Epithelial cell of prostate (primary cell): ENCODE data around the gene SPDYE3.
"Not testable (repeated sequence)": the region's sequence is repeated elsewhere in the genome, so short reads cannot be mapped to it uniquely, and the experiment has no call there.

Experiments used
- DNase-seq: peaks from one replicate; pipeline ENCODE4 v3.0.0-alpha.2; 2011; ENCODE audit warnings: low read depth, low spot score
- H3K27ac ChIP-seq: fragments of 450-650 bp; 2 replicates; pipeline ENCODE4 v1.5.1; 2017; ENCODE audit warnings: mild to moderate bottlenecking

Gene SPDYE3

GRCh38 chr7:100348805-100349204 lies 41.3 kb downstream of the SPDYE3 start:
- no peak overlapping the region for H3K27ac ChIP-seq
- no peak for DNase-seq

GRCh38 chr7:100349757-100350156 lies 42.3 kb downstream of the SPDYE3 start:
- no peak for DNase-seq
- H3K27ac ChIP-seq, result no peak overlapping the region

GRCh38 chr7:100351657-100352058 lies 44.2 kb downstream of the SPDYE3 start:
- no peak for DNase-seq
- no peak overlapping the region for H3K27ac ChIP-seq

- not testable (repeated sequence) for DNase-seq
Measured at GRCh38 chr7:100352230-100352781, 44.8 kb downstream of the SPDYE3 start.

GRCh38 chr7:100352984-100353684 lies 45.6 kb downstream of the SPDYE3 start:
- DNase-seq, result no peak
- H3K27ac ChIP-seq, result no peak overlapping the region

More at GRCh38 chr7:100352230-100352781, 44.8 kb downstream of the SPDYE3 start:
- H3K27ac ChIP-seq, result not testable (repeated sequence)

GRCh38 chr7:100353685-100354330 lies 46.3 kb downstream of the SPDYE3 start:
- no peak for DNase-seq
- no peak overlapping the region for H3K27ac ChIP-seq

GRCh38 chr7:100356416-100357068 lies 49.0 kb downstream of the SPDYE3 start:
- no peak overlapping the region for H3K27ac ChIP-seq

GRCh38 chr7:100357131-100357561 lies 49.6 kb downstream of the SPDYE3 start:
- no peak overlapping the region for H3K27ac ChIP-seq
- DNase-seq, result no peak

More at GRCh38 chr7:100356416-100357068, 49.0 kb downstream of the SPDYE3 start:
- no peak for DNase-seq

- DNase-seq, result no peak
- no peak within 1 kb of the TSS for H3K27ac ChIP-seq
Measured at GRCh38 chr7:100358027-100358856, 50.7 kb downstream of the SPDYE3 start, which contains the start of gene PILRB. TSS of gene PILRB (plus strand) at chr7:100358117. CDS start at chr7:100358303, 186 bp downstream.

- DNase-seq, result no peak
- H3K27ac ChIP-seq, result no peak overlapping the region
Measured at GRCh38 chr7:100358857-100359212, 51.3 kb downstream of the SPDYE3 start.

- DNase-seq, result no peak
Measured at GRCh38 chr7:100360135-100360854, 52.8 kb downstream of the SPDYE3 start.

GRCh38 chr7:100363098-100363497 lies 55.6 kb downstream of the SPDYE3 start:
- DNase-seq, result no peak
- no peak overlapping the region for H3K27ac ChIP-seq

More at GRCh38 chr7:100360135-100360854, 52.8 kb downstream of the SPDYE3 start:
- no peak overlapping the region for H3K27ac ChIP-seq

- DNase-seq, H3K27ac ChIP-seq: not testable (repeated sequence)
Measured at GRCh38 chr7:100363797-100364196, 56.3 kb downstream of the SPDYE3 start.

- DNase-seq, result no peak
- H3K27ac ChIP-seq, result no peak overlapping the region
Measured at GRCh38 chr7:100364480-100364879, 57.0 kb downstream of the SPDYE3 start.

- not testable (repeated sequence) for H3K27ac ChIP-seq, DNase-seq
Measured at GRCh38 chr7:100365998-100366367, 58.5 kb downstream of the SPDYE3 start.

GRCh38 chr7:100366411-100367250 lies 59.1 kb downstream of the SPDYE3 start:
- no peak for DNase-seq
- H3K27ac ChIP-seq, result no peak overlapping the region

- no peak overlapping the region for H3K27ac ChIP-seq
Measured at GRCh38 chr7:100367251-100367620, 59.7 kb downstream of the SPDYE3 start.

More at GRCh38 chr7:100367251-100367620, 59.7 kb downstream of the SPDYE3 start:
- no peak for DNase-seq
